SK-N-SH (cell line): ENCODE measurements around the gene GPR27. TPM values are rescaled to one million over a fixed set of nuclear protein-coding genes. Genes with fewer than 3 reads are reported as not detected.
A peak's percentile ranks its signal among the peaks of the same experiment; 100 is the strongest.

Experiments used
- CTCF ChIA-PET: fragments of 300-600, 350-600 bp; formaldehyde crosslinking; extraction: SDS; loops from one replicate; lab custom pipeline; 2021; lab: Yijun Ruan, JAX
- POLR2A ChIA-PET: fragments of 350-600 bp; sonication (Branson Sonifier 250); formaldehyde crosslinking; extraction: SDS; loops from one replicate; lab custom pipeline; 2020; ENCODE audit warnings: antibody characterized with exemption, inconsistent platforms; lab: Yijun Ruan, JAX
- DNase-seq: peaks from one replicate; pipeline ENCODE4 v3.0.0; 2012
- H2AFZ ChIP-seq: fragments of 200-600 bp; sonication (generic); 2 replicates; pipeline ENCODE4 v1.8.1; 2016; ENCODE audit warnings: antibody characterized with exemption, mild to moderate bottlenecking, low read depth
- H3F3A ChIP-seq: fragments of 200-600 bp; sonication (generic); replicated peaks from 2 replicates; pipeline ENCODE3; 2016; ENCODE audit warnings: antibody characterized with exemption, mild to moderate bottlenecking; ENCODE audit not compliant: insufficient read depth
- H3K27ac ChIP-seq, 2 experiments: fragments of 200-500 bp in 1 of 2; fragments of 200-600 bp in 1 of 2; sonication (Bioruptor generic) in 1 of 2; sonication (generic), shearing (Covaris generic) in 1 of 2; 2 replicates each; pipeline versions ENCODE4 v1.5.1 to v1.6.1; 2014 to 2016; ENCODE audit warnings: low read depth in 2 of 2, inconsistent platforms in 1 of 2, low read length in 1 of 2, mild to moderate bottlenecking in 1 of 2, mixed read lengths in 1 of 2
- H3K27me3 ChIP-seq: fragments of 200-600 bp; sonication (generic), shearing (Covaris generic); 2 replicates; pipeline ENCODE4 v1.6.1; 2016; ENCODE audit warnings: mixed run types; ENCODE audit not compliant: insufficient read depth
- H3K36me3 ChIP-seq, 2 experiments: fragments of 200-500 bp in 1 of 2; fragments of 200-600 bp in 1 of 2; sonication (Bioruptor generic) in 1 of 2; sonication (generic) in 1 of 2; replicated peaks in 1 of 2; 2 replicates each; pipeline versions ENCODE3 to v1.5.1; 2014 to 2016; ENCODE audit warnings: low read length in 1 of 2, mild to moderate bottlenecking in 1 of 2; ENCODE audit not compliant: insufficient read depth in 2 of 2, control insufficient read depth in 1 of 2
- H3K4me1 ChIP-seq, 2 experiments: fragments of 200-500 bp in 1 of 2; fragments of 200-600 bp in 1 of 2; sonication (Bioruptor generic) in 1 of 2; sonication (generic), shearing (Covaris generic) in 1 of 2; 2 replicates each; pipeline versions ENCODE4 v1.5.1 to v1.6.1; 2014 to 2016; ENCODE audit warnings: low read depth in 1 of 2, low read length in 1 of 2, mixed run types in 1 of 2; ENCODE audit not compliant: insufficient read depth in 2 of 2, control insufficient read depth in 1 of 2
- H3K4me2 ChIP-seq: fragments of 200-600 bp; sonication (generic), shearing (Covaris generic); 2 replicates; pipeline ENCODE4 v1.6.1; 2017; ENCODE audit warnings: mixed run types
- H3K4me3 ChIP-seq, 2 experiments: fragments of 200-500 bp in 1 of 2; fragments of 200-600 bp in 1 of 2; sonication (Bioruptor generic) in 1 of 2; sonication (generic), shearing (Covaris generic) in 1 of 2; 2 replicates each; pipeline versions ENCODE4 v1.5.1 to v1.8.1; 2014 to 2016; ENCODE audit warnings: low read depth in 2 of 2, inconsistent platforms in 1 of 2, low read length in 1 of 2, mild to moderate bottlenecking in 1 of 2, mixed read lengths in 1 of 2, moderate library complexity in 1 of 2
- H3K79me2 ChIP-seq: fragments of 200-600 bp; sonication (generic); 2 replicates; pipeline ENCODE4 v1.8.1; 2017; ENCODE audit warnings: mild to moderate bottlenecking; ENCODE audit not compliant: insufficient read depth
- H3K9ac ChIP-seq: fragments of 200-600 bp; sonication (generic); 2 replicates; pipeline ENCODE4 v1.6.1; 2017; ENCODE audit warnings: mixed run types
- H3K9me2 ChIP-seq: fragments of 200-600 bp; sonication (generic); 2 replicates; pipeline ENCODE4 v1.6.1; 2017; ENCODE audit warnings: mixed run types
- H3K9me3 ChIP-seq: fragments of 200-600 bp; sonication (generic); 2 replicates; pipeline ENCODE4 v1.6.1; 2017; ENCODE audit warnings: mixed run types, mild to moderate bottlenecking, moderate library complexity
- H4K20me1 ChIP-seq: fragments of 200-600 bp; sonication (generic); 2 replicates; pipeline ENCODE4 v1.6.1; 2017; ENCODE audit warnings: mild to moderate bottlenecking, mixed run types; ENCODE audit not compliant: insufficient read depth
- CHD2 ChIP-seq: fragments of 150-350 bp; IDR thresholded peaks from 2 replicates; pipeline ENCODE4 v1.6.1; 2018; ENCODE audit warnings: low read length; ENCODE audit not compliant: partially characterized antibody
- EZH2phosphoT487 ChIP-seq: fragments of 200-600 bp; sonication (generic); IDR thresholded peaks from 2 replicates; pipeline ENCODE4 v1.6.1; 2017; ENCODE audit warnings: low read depth, mixed run types, mild to moderate bottlenecking, antibody characterized with exemption, moderate library complexity, borderline replicate concordance
- FOXM1 ChIP-seq: IDR thresholded peaks from 2 replicates; pipeline ENCODE4 v1.4.0; 2012; ENCODE audit warnings: low read depth, mild to moderate bottlenecking
- GABPA ChIP-seq: IDR thresholded peaks from 2 replicates; pipeline ENCODE4 v1.4.0; 2012; ENCODE audit warnings: low read depth, mild to moderate bottlenecking
- GATA2 ChIP-seq: sonication (generic); formaldehyde crosslinking; IDR thresholded peaks from 2 replicates; pipeline ENCODE4 v1.5.0; 2020; ENCODE audit warnings: mild to moderate bottlenecking, missing genetic modification reagents
- JUND ChIP-seq: IDR thresholded peaks from 2 replicates; pipeline ENCODE4 v1.4.0; 2012
- MXI1 ChIP-seq: IDR thresholded peaks from 2 replicates; pipeline ENCODE4 v1.6.1; 2012; ENCODE audit warnings: mild to moderate bottlenecking, low read depth, low read length, improper control_type of control experiment
- NFIC ChIP-seq: IDR thresholded peaks from 2 replicates; pipeline ENCODE4 v1.4.0; 2012; ENCODE audit warnings: borderline replicate concordance
- NRF1 ChIP-seq: IDR thresholded peaks from 2 replicates; pipeline ENCODE4 v1.6.1; 2012; ENCODE audit warnings: low read depth, mild to moderate bottlenecking, low read length
- RAD21 ChIP-seq: IDR thresholded peaks from 2 replicates; pipeline ENCODE4 v1.6.1; 2012; ENCODE audit warnings: mild to moderate bottlenecking, low read length
- RCOR1 ChIP-seq: fragments of 150-350 bp; IDR thresholded peaks from 2 replicates; pipeline ENCODE4 v1.6.1; 2017; ENCODE audit warnings: antibody characterized with exemption, low read length
- RXRA ChIP-seq: IDR thresholded peaks from 2 replicates; pipeline ENCODE4 v1.4.0; 2012; ENCODE audit warnings: low read depth, mild to moderate bottlenecking, borderline replicate concordance
- SMC3 ChIP-seq: IDR thresholded peaks from 2 replicates; pipeline ENCODE4 v1.6.1; 2012; ENCODE audit warnings: low read depth, low read length, improper control_type of control experiment
- YY1 ChIP-seq: IDR thresholded peaks from 2 replicates; pipeline ENCODE4 v1.4.0; 2012; ENCODE audit warnings: low read depth, mild to moderate bottlenecking
- WGBS: methylation state at CpG from one replicate; pipeline ENCODE4 v1.1.6; 2017; ENCODE audit warnings: low lambda C conversion rate; 5-methylcytosine and 5-hydroxymethylcytosine counted together
- polyA plus RNA-seq, 3 experiments: library from polyadenylated mRNA; depleted of rRNA; stranded (reverse); fragments of >200 nt; gene quantifications; 2 replicates each; pipeline ENCODE4 v1.2.3, GENCODE V29; 2012
- TF ChIP-seq, protein P1 (sequence below): fragments of 200-600 bp; sonication (generic); IDR thresholded peaks from 2 replicates; pipeline ENCODE4 v1.6.1; 2017; ENCODE audit warnings: antibody characterized with exemption, mild to moderate bottlenecking, moderate library complexity
- TF ChIP-seq, protein P2 (sequence below): IDR thresholded peaks from 2 replicates; pipeline ENCODE4 v1.6.1; 2012; ENCODE audit warnings: mild to moderate bottlenecking, low read depth, low read length, moderate library complexity

The GPR27 gene
- polyA plus RNA-seq, 1 of the 3 experiments (the other 2 are of a cell fraction): 0.05 TPM

DNA sequence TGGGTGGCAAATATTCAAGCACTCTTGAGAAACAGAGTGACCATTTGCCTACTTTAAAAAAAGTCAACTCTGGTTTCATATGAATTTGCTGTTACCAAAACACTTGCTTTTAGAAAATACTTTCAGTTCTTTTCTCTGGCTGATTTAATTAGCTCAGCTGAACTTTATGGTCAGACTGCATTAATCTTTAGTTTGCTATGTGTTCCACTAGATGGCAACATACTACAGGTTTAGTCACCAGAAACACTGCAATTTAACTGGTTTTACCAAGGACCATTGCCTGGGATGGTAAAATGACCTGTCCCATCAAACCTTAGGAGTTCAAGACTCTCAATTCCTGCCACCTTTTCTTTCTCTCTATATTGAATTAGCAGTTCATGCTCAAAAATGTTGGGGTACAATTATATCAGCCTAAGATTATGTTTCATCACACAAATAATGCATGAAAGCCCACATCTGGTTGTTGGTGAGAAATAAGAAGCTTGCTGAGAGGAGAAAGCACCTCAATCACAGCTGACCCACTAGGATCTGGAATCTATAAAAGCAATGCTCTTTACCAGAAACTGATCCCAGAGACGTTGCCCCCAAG is 42.7 kb upstream of the GPR27 start:
- 0% methylated on average over 1 of the region's 1 CpG for WGBS
- H3K36me3 ChIP-seq: no peaks in the 10 kb centered on the region
- no peak for TF ChIP-seq NFIC
- no peak for TF ChIP-seq CHD2
- peak; percentile 74 for TF ChIP-seq SMC3
- TF ChIP-seq, protein P1, sequence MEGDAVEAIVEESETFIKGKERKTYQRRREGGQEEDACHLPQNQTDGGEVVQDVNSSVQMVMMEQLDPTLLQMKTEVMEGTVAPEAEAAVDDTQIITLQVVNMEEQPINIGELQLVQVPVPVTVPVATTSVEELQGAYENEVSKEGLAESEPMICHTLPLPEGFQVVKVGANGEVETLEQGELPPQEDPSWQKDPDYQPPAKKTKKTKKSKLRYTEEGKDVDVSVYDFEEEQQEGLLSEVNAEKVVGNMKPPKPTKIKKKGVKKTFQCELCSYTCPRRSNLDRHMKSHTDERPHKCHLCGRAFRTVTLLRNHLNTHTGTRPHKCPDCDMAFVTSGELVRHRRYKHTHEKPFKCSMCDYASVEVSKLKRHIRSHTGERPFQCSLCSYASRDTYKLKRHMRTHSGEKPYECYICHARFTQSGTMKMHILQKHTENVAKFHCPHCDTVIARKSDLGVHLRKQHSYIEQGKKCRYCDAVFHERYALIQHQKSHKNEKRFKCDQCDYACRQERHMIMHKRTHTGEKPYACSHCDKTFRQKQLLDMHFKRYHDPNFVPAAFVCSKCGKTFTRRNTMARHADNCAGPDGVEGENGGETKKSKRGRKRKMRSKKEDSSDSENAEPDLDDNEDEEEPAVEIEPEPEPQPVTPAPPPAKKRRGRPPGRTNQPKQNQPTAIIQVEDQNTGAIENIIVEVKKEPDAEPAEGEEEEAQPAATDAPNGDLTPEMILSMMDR: peak; percentile 79
- no peak for TF ChIP-seq NRF1
- TF ChIP-seq RCOR1: no peak
- TF ChIP-seq RAD21: peak; percentile 93
- no peak for TF ChIP-seq RXRA
- TF ChIP-seq FOXM1: no peak
- no peak for TF ChIP-seq YY1
- no peak overlapping the region; a peak in 1 of 4 replicates for H3K4me3 ChIP-seq
- no peaks in the 10 kb centered on the region for H3K9me2 ChIP-seq
- ChIA-PET CTCF (interaction anchor here (0.5 to 2.3 kb wide), 32 partner anchors 9 to 1374 kb away, joined by 3 to 34 read pairs (median 4); partner anchors contain the start of genes EIF4E3 and GXYLT2), POLR2A (interaction anchor here (0.8 kb wide), 1 partner anchor 12 kb away, joined by 3 read pairs; no protein-coding TSS in a partner anchor)
- no peak overlapping the region for H3K9ac ChIP-seq
- H3K79me2 ChIP-seq: no peaks in the 10 kb centered on the region
- H2AFZ ChIP-seq: no peak overlapping the region
- peak; percentile 72 for DNase-seq
- no peak overlapping the region for H3K27ac ChIP-seq
- H3K4me2 ChIP-seq: no peak overlapping the region
- H3F3A ChIP-seq: no peaks in the 10 kb centered on the region
- no peaks in the 10 kb centered on the region for H3K9me3 ChIP-seq
- no peaks in the 10 kb centered on the region; a peak in 1 of 4 replicates for H3K4me1 ChIP-seq
- H4K20me1 ChIP-seq: no peaks in the 10 kb centered on the region
- no peaks in the 10 kb centered on the region for H3K27me3 ChIP-seq

DNA sequence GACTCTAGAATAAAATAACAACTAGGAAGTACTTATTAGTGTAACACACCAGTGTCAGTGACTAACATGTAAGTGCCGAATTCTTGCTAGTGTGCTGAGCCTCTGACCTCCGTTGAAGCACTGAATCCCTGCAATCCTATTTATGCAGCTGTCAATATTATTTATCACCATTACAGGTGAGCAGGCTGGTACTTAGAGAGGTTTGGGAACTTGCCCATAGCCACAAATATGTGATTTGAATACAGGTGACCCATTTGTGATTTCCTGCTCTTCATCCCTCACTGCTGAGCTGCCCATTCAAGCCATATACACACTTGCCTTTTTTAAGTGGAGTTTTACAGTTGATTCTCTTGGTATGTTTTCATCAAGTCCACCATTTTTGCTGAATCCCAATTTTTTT is 40.6 kb upstream of the GPR27 start:
- no peaks in the 10 kb centered on the region for H3F3A ChIP-seq
- H4K20me1 ChIP-seq: no peaks in the 10 kb centered on the region
- no peaks in the 10 kb centered on the region for H3K27me3 ChIP-seq
- DNase-seq: no peak
- no peaks in the 10 kb centered on the region for H3K9me2 ChIP-seq
- no peaks in the 10 kb centered on the region for H3K79me2 ChIP-seq
- no peaks in the 10 kb centered on the region for H3K36me3 ChIP-seq
- TF ChIP-seq, protein P2, sequence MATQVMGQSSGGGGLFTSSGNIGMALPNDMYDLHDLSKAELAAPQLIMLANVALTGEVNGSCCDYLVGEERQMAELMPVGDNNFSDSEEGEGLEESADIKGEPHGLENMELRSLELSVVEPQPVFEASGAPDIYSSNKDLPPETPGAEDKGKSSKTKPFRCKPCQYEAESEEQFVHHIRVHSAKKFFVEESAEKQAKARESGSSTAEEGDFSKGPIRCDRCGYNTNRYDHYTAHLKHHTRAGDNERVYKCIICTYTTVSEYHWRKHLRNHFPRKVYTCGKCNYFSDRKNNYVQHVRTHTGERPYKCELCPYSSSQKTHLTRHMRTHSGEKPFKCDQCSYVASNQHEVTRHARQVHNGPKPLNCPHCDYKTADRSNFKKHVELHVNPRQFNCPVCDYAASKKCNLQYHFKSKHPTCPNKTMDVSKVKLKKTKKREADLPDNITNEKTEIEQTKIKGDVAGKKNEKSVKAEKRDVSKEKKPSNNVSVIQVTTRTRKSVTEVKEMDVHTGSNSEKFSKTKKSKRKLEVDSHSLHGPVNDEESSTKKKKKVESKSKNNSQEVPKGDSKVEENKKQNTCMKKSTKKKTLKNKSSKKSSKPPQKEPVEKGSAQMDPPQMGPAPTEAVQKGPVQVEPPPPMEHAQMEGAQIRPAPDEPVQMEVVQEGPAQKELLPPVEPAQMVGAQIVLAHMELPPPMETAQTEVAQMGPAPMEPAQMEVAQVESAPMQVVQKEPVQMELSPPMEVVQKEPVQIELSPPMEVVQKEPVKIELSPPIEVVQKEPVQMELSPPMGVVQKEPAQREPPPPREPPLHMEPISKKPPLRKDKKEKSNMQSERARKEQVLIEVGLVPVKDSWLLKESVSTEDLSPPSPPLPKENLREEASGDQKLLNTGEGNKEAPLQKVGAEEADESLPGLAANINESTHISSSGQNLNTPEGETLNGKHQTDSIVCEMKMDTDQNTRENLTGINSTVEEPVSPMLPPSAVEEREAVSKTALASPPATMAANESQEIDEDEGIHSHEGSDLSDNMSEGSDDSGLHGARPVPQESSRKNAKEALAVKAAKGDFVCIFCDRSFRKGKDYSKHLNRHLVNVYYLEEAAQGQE: no peak
- TF ChIP-seq GABPA (no peak), EZH2phosphoT487 (no peak), NFIC (no peak), NRF1 (no peak), GATA2 (CRISPR knock-in tag) (no peak), MXI1 (no peak), FOXM1 (no peak), JUND (no peak), CHD2 (no peak)
- TF ChIP-seq, all 33 proteins: peak for 0
- no peak overlapping the region for H2AFZ ChIP-seq
- WGBS: 79% methylated on average over 2 of the region's 2 CpGs
- H3K4me2 ChIP-seq: no peak overlapping the region
- no peaks in the 10 kb centered on the region for H3K9me3 ChIP-seq
- H3K4me3 ChIP-seq: no peak overlapping the region
- no peaks in the 10 kb centered on the region; a peak in 1 of 4 replicates for H3K4me1 ChIP-seq
- H3K9ac ChIP-seq: no peak overlapping the region
- ChIA-PET CTCF (interaction anchor here (1.0 to 1.6 kb wide), 3 partner anchors 11 to 163 kb away, joined by 3 to 4 read pairs (median 3); no protein-coding TSS in a partner anchor), POLR2A (no interaction called here)
- no peak overlapping the region for H3K27ac ChIP-seq
